Measurements from ENCODE around the gene IPPK. TPM values are rescaled to one million over a fixed set of nuclear protein-coding genes. Genes with fewer than 3 reads are reported as not detected.
A peak's percentile ranks its signal among the peaks of the same experiment; 100 is the strongest.

The IPPK gene
- 10 to 100 TPM in 3 of 8 experiments, 1 to 10 TPM in 5; 5.5 to 22.3 (median 9.6) TPM for total RNA-seq

- ATAC-seq (replicated peaks in 6 of 8): peak; percentile 78 to 97 (median 94)
- H3K4me1 ChIP-seq (replicated peaks in 1 of 2): peaks cover 13 to 14% of the 10 kb centered on the region in 2 donors
- peak within 1 kb of the TSS; percentile 83 to 88 for H3K27ac ChIP-seq
- 0% methylated on average over 1 to 32 of the region's 75 CpGs; no CpG with 5 or more reads in 3 of the 10 experiments for WGBS, 10 experiments
- peak within 1 kb of the TSS; percentile 81 to 99 (median 90) for H3K4me3 ChIP-seq
- in situ Hi-C loops (cut with MboI; ENCODE audit: low pct_unique_long_range_greater_than_20kb in 2 of 9, low sequenced_read_pairs in 9 of 9, unreplicated experiment in 9 of 9): no loop called here
These were observed at the start of gene IPPK for GRCh38 chr9:92669890-92670708. Gene IPPK, minus strand, starts transcription at chr9:92670131. Its CDS starts 143 bp downstream, at chr9:92669988.

GRCh38 chr9:92719028-92719647 lies 49.2 kb upstream of the IPPK start:
- peak in 1 of 8 experiments; percentile 27 for ATAC-seq (replicated peaks in 6 of 8)
- 83 to 100% (median 96%) methylated on average over 1 to 5 of the region's 34 CpGs; no CpG with 5 or more reads in 5 of the 10 experiments for WGBS, 10 experiments
- in situ Hi-C loops (cut with MboI; ENCODE audit: low pct_unique_long_range_greater_than_20kb in 2 of 9, low sequenced_read_pairs in 9 of 9, unreplicated experiment in 9 of 9): no loop called here
- Histone ChIP-seq H3K4me3 (no peak overlapping the region), H3K4me1 (replicated peaks in 1 of 2) (peaks cover 7% of the 10 kb centered on the region in 2 donors), H3K27ac (no peak overlapping the region)

- ATAC-seq (replicated peaks in 6 of 8): no peak
- no peak overlapping the region for H3K4me3 ChIP-seq
- 20 to 100% (median 93%) methylated on average over 1 to 10 of the region's 40 CpGs; no CpG with 5 or more reads in 5 of the 10 experiments for WGBS, 10 experiments
These were observed 48.4 kb upstream of the IPPK start for GRCh38 chr9:92718086-92719001.

GRCh38 chr9:92717201-92718085 lies 47.5 kb upstream of the IPPK start:
- Histone ChIP-seq H3K4me1 (replicated peaks in 1 of 2) (no peaks in the 10 kb centered on the region), H3K27ac (no peak overlapping the region), H3K4me3 (no peak overlapping the region)
- ATAC-seq (replicated peaks in 6 of 8): no peak
- WGBS, 10 experiments: 88 to 100% (median 90%) methylated on average over 1 to 8 of the region's 21 CpGs; no CpG with 5 or more reads in 5 of the 10 experiments
- in situ Hi-C loops (cut with MboI; ENCODE audit: low pct_unique_long_range_greater_than_20kb in 2 of 9, low sequenced_read_pairs in 9 of 9, unreplicated experiment in 9 of 9): no loop called here

More at GRCh38 chr9:92718086-92719001, 48.4 kb upstream of the IPPK start:
- in situ Hi-C loops (cut with MboI; ENCODE audit: low pct_unique_long_range_greater_than_20kb in 2 of 9, low sequenced_read_pairs in 9 of 9, unreplicated experiment in 9 of 9): no loop called here
- Histone ChIP-seq H3K4me1 (replicated peaks in 1 of 2) (peaks cover under 1 to 2% of the 10 kb centered on the region in 2 donors), H3K27ac (no peak overlapping the region)

GRCh38 chr9:92716557-92716956 lies 46.6 kb upstream of the IPPK start:
- Histone ChIP-seq H3K27ac (no peak overlapping the region), H3K4me1 (replicated peaks in 1 of 2) (no peaks in the 10 kb centered on the region), H3K4me3 (no peak overlapping the region)
- ATAC-seq (replicated peaks in 6 of 8): peak; percentile 3 to 76 (median 56)
- in situ Hi-C loops (cut with MboI; ENCODE audit: low pct_unique_long_range_greater_than_20kb in 2 of 9, low sequenced_read_pairs in 9 of 9, unreplicated experiment in 9 of 9): no loop called here
- WGBS, 10 experiments: 30 to 40% (median 33%) methylated on average over 2 to 3 of the region's 4 CpGs; no CpG with 5 or more reads in 7 of the 10 experiments

GRCh38 chr9:92715488-92716231 lies 45.7 kb upstream of the IPPK start:
- in situ Hi-C loops (cut with MboI; ENCODE audit: low pct_unique_long_range_greater_than_20kb in 2 of 9, low sequenced_read_pairs in 9 of 9, unreplicated experiment in 9 of 9): no loop called here
- H3K27ac ChIP-seq: no peak overlapping the region
- WGBS, 10 experiments: 24 to 91% (median 65%) methylated on average over 2 to 9 of the region's 17 CpGs; no CpG with 5 or more reads in 6 of the 10 experiments
- no peaks in the 10 kb centered on the region for H3K4me1 ChIP-seq (replicated peaks in 1 of 2)
- ATAC-seq (replicated peaks in 6 of 8): peak in 5 of 8 experiments; percentile 10 to 88 (median 84)
- no peak overlapping the region for H3K4me3 ChIP-seq

GRCh38 chr9:92714787-92715487 lies 45.0 kb upstream of the IPPK start:
- Histone ChIP-seq H3K4me3 (no peak overlapping the region), H3K27ac (no peak overlapping the region), H3K4me1 (replicated peaks in 1 of 2) (no peaks in the 10 kb centered on the region)
- no peak for ATAC-seq (replicated peaks in 6 of 8)
- in situ Hi-C loops (cut with MboI; ENCODE audit: low pct_unique_long_range_greater_than_20kb in 2 of 9, low sequenced_read_pairs in 9 of 9, unreplicated experiment in 9 of 9): no loop called here
- WGBS, 10 experiments: 84 to 98% (median 91%) methylated on average over 3 to 12 of the region's 34 CpGs; no CpG with 5 or more reads in 4 of the 10 experiments

- WGBS, 10 experiments: 77 to 100% (median 100%) methylated on average over 1 to 3 of the region's 3 CpGs; no CpG with 5 or more reads in 5 of the 10 experiments
- in situ Hi-C loops (cut with MboI; ENCODE audit: low pct_unique_long_range_greater_than_20kb in 2 of 9, low sequenced_read_pairs in 9 of 9, unreplicated experiment in 9 of 9): no loop called here
- ATAC-seq (replicated peaks in 6 of 8): no peak
- Histone ChIP-seq H3K4me3 (no peak overlapping the region), H3K4me1 (replicated peaks in 1 of 2) (no peaks in the 10 kb centered on the region), H3K27ac (no peak overlapping the region)
These were observed 44.1 kb upstream of the IPPK start for GRCh38 chr9:92714016-92714415.

- Histone ChIP-seq H3K4me3 (no peak overlapping the region), H3K27ac (no peak overlapping the region), H3K4me1 (replicated peaks in 1 of 2) (no peaks in the 10 kb centered on the region)
- in situ Hi-C loops (cut with MboI; ENCODE audit: low pct_unique_long_range_greater_than_20kb in 2 of 9, low sequenced_read_pairs in 9 of 9, unreplicated experiment in 9 of 9): no loop called here
- WGBS, 10 experiments: 75 to 100% (median 100%) methylated on average over 2 to 14 of the region's 15 CpGs; no CpG with 5 or more reads in 1 of the 10 experiments
- no peak for ATAC-seq (replicated peaks in 6 of 8)
These were observed 43.6 kb upstream of the IPPK start for GRCh38 chr9:92713528-92713927.

GRCh38 chr9:92712767-92713166 lies 42.8 kb upstream of the IPPK start:
- no peak for ATAC-seq (replicated peaks in 6 of 8)
- Histone ChIP-seq H3K4me3 (no peak overlapping the region), H3K27ac (no peak overlapping the region), H3K4me1 (replicated peaks in 1 of 2) (no peaks in the 10 kb centered on the region)
- in situ Hi-C loops (cut with MboI; ENCODE audit: low pct_unique_long_range_greater_than_20kb in 2 of 9, low sequenced_read_pairs in 9 of 9, unreplicated experiment in 9 of 9): no loop called here
- WGBS, 10 experiments: 93 to 100% (median 97%) methylated on average over 1 to 15 of the region's 15 CpGs

- 86 to 100% (median 93%) methylated on average over 1 to 6 of the region's 6 CpGs; no CpG with 5 or more reads in 2 of the 10 experiments for WGBS, 10 experiments
- no peak overlapping the region for H3K27ac ChIP-seq
- no peak overlapping the region for H3K4me3 ChIP-seq
- in situ Hi-C loops (cut with MboI; ENCODE audit: low pct_unique_long_range_greater_than_20kb in 2 of 9, low sequenced_read_pairs in 9 of 9, unreplicated experiment in 9 of 9): no loop called here
- H3K4me1 ChIP-seq (replicated peaks in 1 of 2): no peaks in the 10 kb centered on the region
- no peak for ATAC-seq (replicated peaks in 6 of 8)
These were observed 41.9 kb upstream of the IPPK start for GRCh38 chr9:92711844-92712243.

Measured in motor neuron (in vitro differentiated cells).